ENCODE measurements around the gene ABRACL. TPM values are rescaled to one million over a fixed set of nuclear protein-coding genes. Genes with fewer than 3 reads are reported as not detected.
A peak's percentile ranks its signal among the peaks of the same experiment; 100 is the strongest.

Gene ABRACL
- total RNA-seq, 1 experiment from 2014 or later, result 123 TPM

DNA sequence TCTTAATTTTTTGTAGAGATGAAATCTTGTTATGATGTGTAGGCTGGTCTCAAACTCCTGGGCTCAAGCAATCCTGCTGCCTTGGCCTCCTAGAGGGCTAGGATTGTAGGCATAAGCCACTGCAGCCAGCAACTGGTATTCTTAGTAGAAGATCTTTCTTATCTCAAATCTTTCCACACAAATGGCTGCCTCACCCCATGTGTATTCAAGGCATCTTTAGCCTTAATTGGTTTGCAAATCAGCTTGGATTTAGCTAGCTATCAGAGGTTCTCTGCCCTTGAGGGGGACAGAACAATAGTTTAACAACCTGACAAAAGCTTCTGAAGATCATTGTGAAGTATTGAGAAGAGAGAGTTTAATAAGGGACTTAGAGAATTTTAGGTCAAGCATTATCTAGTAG lies 17.9 kb upstream of the ABRACL start:
- no peak overlapping the region for H3K14ac ChIP-seq (ENCODE audit: insufficient read depth, low read length)
- Mint-ChIP-seq H3K27me3 (ENCODE audit: low read depth) (no peaks in the 10 kb centered on the region), H3K4me3 (no peak overlapping the region), H3K4me1 (peaks cover 16 to 31% of the 10 kb centered on the region in 2 experiments), H3K36me3 (ENCODE audit: insufficient read depth in 1 of 3, low read depth in 3 of 3) (no peaks in the 10 kb centered on the region), H3K9me3 (no peaks in the 10 kb centered on the region), H3K27ac (peak overlapping the region in 1 of 3 experiments; percentile 81; a peak in 4 of 7 replicates)
- H3K27ac ChIP-seq (ENCODE audit: insufficient read length, low read depth, low read length), result no peak overlapping the region
- no peaks in the 10 kb centered on the region; the same call in 1 of the 2 replicates for H3K4me1 ChIP-seq (ENCODE audit: insufficient read depth, low read length)
- no peak overlapping the region for H3K18ac ChIP-seq (ENCODE audit: insufficient read length, low read depth, low read length)
- H3K4me2 ChIP-seq (ENCODE audit: insufficient read depth, insufficient read length, low read length), result no peak overlapping the region
- no peak overlapping the region for H4K5ac ChIP-seq (ENCODE audit: insufficient read length, low read depth, low read length)
- TF ChIP-seq, protein P1, sequence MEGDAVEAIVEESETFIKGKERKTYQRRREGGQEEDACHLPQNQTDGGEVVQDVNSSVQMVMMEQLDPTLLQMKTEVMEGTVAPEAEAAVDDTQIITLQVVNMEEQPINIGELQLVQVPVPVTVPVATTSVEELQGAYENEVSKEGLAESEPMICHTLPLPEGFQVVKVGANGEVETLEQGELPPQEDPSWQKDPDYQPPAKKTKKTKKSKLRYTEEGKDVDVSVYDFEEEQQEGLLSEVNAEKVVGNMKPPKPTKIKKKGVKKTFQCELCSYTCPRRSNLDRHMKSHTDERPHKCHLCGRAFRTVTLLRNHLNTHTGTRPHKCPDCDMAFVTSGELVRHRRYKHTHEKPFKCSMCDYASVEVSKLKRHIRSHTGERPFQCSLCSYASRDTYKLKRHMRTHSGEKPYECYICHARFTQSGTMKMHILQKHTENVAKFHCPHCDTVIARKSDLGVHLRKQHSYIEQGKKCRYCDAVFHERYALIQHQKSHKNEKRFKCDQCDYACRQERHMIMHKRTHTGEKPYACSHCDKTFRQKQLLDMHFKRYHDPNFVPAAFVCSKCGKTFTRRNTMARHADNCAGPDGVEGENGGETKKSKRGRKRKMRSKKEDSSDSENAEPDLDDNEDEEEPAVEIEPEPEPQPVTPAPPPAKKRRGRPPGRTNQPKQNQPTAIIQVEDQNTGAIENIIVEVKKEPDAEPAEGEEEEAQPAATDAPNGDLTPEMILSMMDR (conservative IDR thresholded peaks at IDR 0.05), result no peak; the same call in 2 of the 3 replicates
- H3K27me3 ChIP-seq (ENCODE audit: insufficient read depth, low read length), result no peaks in the 10 kb centered on the region
- H3K9me3 ChIP-seq (ENCODE audit: control insufficient read depth, low read depth, low read length), result no peaks in the 10 kb centered on the region
- no peak overlapping the region for H3K4ac ChIP-seq (ENCODE audit: low read depth, low read length)
- no peak overlapping the region for H2AFZ ChIP-seq (ENCODE audit: low read length)
- H2BK20ac ChIP-seq (ENCODE audit: low read depth, low read length, poor library complexity, severe bottlenecking), result no peak overlapping the region
- H2BK120ac ChIP-seq (ENCODE audit: low read depth, low read length, poor library complexity, severe bottlenecking), result no peak overlapping the region
- no peak overlapping the region for H2BK5ac ChIP-seq (ENCODE audit: insufficient read length, low read length)
- no peak overlapping the region for H2AK5ac ChIP-seq (ENCODE audit: insufficient read length, low read length)
- H2BK12ac ChIP-seq (ENCODE audit: insufficient read length, low read depth, low read length), result no peak overlapping the region
- H3K9ac ChIP-seq (ENCODE audit: extremely low read depth, insufficient read length, low read length), result no peak overlapping the region
- no peaks in the 10 kb centered on the region for H3K79me1 ChIP-seq (ENCODE audit: insufficient read depth, low read depth, low read length, poor library complexity, severe bottlenecking)
- no peak overlapping the region for H3K23ac ChIP-seq (ENCODE audit: insufficient read length, low read depth, low read length)
- no peaks in the 10 kb centered on the region for H3K23me2 ChIP-seq (ENCODE audit: insufficient read length, low read depth, low read length, poor library complexity, severe bottlenecking)
- no peaks in the 10 kb centered on the region for H3K79me2 ChIP-seq (ENCODE audit: insufficient read depth, low read length)
- no peak overlapping the region for H3K56ac ChIP-seq (ENCODE audit: insufficient read length, low read depth, low read length)
- DNase-seq, result no peak
- no peak overlapping the region for H4K8ac ChIP-seq (replicated peaks; ENCODE audit: insufficient read length, low read depth, low read length)
- H2BK15ac ChIP-seq (ENCODE audit: low read depth, low read length), result no peak overlapping the region
- no peaks in the 10 kb centered on the region for H4K20me1 ChIP-seq (ENCODE audit: control insufficient read depth, insufficient read depth, insufficient read length)
- no peak overlapping the region for H4K91ac ChIP-seq (ENCODE audit: insufficient read length, low read depth, low read length)
- no peak overlapping the region for H3T11ph ChIP-seq (ENCODE audit: low read length)
